HG02885 (cell line): Measurements from ENCODE around the gene HOXC10.

Experiments used
- ATAC-seq: cut with Tn5 transposase; IDR thresholded peaks from one replicate; pipeline ENCODE4 v1.9.1; 2021; ENCODE audit warnings: mild to moderate bottlenecking; ENCODE audit not compliant: unreplicated experiment, poor library complexity

Gene HOXC10

DNA sequence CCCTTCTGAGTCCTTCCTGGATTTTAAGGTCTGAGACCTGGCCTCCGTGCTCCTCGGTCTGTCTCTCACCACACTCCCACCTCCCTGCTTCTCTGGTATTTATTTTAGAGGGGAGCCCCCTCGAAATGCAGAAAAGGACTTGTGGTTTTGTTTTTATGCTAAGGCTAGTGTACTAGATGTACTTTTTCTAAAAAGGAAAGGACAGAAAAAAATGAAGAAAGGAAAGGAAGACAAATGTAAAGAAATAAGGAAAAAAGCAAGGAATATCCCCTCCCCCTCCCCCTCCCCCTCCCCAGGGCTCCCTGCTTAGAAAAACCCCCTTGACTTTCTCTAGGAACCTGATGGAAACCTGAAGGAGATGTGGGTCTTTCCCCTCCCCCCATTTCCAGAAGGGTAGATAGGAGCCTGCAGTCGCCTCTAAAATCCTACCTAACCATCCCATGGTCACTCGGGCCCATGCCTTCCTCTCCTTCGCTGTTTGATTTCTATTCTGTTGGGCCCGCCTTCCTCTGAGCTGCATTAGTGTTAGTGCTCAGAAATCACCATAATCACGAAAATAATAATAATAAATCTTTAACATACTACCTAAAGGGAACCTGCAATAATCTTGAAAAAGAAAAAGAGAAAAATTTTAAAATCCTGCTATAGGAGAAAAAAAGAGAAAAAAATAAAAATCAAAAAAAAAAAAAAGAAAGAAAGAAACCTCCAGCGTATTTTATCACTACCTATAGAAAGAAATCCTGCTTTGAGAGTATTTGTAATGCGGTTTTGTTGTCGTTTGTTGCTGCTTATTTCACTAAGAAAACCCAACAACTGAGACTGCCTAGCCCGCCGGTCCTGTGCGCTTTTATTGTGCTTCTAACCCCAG is 27.0 kb downstream of the HOXC10 start:
- ATAC-seq: no peak

DNA sequence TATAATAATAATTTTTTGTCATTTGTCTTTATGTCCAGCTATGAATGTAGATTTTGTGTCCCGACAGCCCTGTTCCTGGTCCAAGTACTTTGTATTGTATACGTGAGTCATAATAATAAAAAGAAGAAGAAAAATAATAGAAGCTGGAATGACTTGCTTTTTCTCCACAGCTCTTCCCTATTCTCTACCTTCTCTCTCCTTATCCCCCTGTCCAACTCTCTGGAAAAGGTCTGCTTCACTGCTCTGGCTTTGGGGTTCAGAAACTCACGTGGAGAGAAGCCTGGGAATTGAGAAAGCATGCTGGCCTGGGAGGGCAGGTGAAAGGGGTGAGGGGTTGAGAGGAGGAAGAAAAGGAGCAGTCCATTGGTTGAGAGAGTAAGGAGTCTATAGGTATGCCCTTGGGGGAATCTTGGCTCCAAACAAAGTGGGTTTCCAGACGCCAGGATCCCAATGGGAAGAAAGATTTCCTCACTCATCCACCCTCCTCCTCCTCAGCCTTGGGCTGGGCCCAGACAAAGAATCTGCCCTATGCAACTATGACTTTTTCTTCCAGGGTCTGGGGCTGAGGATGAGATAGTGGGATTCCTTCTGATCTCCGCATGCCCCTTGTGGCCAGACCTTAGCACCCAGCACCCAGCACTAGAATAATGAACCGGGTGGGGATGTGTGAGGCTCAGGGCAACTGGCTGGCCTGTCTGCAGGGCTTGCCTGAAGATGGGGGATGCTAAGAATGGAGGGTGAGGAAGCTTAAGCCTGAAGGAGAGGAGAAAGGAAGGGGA is 27.9 kb downstream of the HOXC10 start:
- no peak for ATAC-seq

DNA sequence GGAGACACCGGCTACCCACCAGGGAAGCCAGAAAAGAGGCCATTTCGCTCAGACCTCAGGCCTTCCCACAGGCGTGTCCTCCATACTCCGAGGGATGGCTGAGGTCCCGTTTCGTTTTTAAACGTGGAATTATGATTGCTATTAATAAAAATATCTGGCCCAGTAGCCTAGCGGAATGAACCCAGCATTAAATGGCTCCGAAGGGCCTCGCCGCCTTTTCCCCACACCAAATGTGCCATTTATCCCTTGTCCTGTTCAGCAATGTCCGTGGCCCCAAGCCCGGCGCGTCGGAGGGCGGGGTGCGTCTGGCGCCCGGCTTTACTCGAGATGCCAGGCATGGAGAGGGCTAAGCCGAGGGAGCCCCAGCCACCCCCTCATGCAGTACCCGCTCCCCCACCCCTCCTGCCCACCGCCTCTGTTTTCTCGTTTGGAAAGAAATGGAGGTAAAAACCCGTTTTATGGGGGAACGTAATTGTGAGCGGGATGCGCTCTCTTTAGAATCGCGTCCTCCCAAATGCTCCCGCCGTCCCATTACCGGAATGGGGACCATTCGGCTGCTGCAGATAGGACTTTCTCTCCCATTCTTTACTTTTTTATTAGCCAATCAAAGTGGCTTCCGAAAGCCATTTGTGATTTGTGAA is 29.6 kb downstream of the HOXC10 start:
- no peak for ATAC-seq

DNA sequence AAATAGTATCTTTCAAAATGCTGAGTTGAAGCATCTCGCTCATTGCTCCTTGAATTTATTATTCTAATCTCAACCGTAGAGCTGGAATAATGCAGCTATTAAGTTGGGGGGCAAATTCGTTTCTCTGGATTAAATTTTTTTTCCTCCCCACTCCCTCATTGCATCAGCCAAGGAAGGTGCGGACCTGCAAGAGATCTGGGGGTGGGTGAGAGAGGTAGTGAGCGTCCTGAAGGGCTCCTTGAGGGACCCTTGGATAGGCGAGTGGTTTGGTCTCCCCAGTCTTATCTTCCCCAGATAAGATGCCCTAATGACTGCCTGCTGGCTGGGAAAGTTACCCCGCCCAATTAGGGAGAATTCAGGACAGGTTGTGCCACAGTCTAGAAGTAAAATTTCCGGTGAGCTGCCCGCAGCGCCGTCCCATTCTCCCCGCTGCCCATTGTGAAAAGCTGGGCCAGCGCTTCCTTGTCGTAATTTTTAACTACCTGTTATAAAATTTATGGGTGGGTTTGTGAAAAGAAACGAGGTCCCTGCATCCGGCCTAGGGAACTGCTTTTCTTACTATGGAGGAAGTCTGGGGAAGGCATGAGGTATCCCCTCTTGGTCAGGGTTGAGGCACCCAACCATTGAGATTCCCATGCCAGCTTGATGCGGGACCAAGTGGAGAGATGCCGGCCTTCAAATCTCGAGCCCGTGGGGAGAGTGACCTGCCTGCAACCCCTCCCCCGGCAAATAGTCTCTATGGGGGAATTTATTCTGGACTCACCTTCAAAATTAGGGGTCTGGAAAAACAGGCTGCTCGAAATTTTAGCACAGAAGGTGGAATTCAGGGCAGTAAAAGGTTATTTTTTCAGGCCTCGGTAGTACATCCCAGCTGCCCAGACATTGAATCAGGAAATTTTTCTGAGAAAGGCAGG is 30.3 kb downstream of the HOXC10 start:
- ATAC-seq: no peak

DNA sequence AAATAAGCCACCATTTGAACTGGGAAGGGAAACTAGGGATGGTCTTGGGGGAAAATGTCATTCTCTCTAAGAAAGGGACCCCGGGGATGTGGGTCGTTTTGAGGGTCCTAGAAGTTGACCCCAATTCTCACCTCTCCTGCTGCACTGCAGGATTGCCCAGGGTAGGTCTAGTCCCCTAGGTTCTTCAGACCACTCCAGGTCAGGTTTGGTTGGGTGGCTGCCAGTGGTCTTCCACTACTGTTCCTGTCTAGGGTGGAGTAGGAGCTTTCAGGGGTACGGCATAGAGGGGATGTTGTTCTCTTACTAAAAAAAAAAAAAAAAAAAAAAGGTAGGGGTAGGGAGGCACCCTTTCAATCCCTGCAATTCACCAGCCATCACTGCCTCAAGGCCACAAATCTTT is 31.1 kb downstream of the HOXC10 start:
- no peak for ATAC-seq

DNA sequence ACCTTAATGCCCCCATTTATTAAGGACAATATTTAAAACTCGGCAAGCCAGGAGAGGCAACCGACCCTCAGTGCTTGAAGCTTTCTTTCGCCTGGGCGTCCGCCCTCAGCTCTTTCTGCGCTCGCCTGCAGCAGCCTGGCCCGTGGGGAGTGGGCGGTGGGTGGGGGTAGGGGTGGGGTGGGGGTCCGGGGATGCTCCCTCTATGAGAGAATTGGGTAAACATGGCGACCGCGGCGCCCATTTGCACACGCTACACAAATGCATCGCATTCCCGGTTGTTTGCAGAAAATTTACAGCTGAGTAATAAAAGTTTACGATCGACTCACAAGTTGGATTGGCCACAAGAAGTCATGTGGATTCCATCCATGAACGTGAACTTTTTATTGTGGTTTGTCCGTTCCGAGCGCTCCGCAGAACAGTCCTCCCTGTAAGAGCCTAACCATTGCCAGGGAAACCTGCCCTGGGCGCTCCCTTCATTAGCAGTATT is 31.6 kb downstream of the HOXC10 start:
- no peak for ATAC-seq

DNA sequence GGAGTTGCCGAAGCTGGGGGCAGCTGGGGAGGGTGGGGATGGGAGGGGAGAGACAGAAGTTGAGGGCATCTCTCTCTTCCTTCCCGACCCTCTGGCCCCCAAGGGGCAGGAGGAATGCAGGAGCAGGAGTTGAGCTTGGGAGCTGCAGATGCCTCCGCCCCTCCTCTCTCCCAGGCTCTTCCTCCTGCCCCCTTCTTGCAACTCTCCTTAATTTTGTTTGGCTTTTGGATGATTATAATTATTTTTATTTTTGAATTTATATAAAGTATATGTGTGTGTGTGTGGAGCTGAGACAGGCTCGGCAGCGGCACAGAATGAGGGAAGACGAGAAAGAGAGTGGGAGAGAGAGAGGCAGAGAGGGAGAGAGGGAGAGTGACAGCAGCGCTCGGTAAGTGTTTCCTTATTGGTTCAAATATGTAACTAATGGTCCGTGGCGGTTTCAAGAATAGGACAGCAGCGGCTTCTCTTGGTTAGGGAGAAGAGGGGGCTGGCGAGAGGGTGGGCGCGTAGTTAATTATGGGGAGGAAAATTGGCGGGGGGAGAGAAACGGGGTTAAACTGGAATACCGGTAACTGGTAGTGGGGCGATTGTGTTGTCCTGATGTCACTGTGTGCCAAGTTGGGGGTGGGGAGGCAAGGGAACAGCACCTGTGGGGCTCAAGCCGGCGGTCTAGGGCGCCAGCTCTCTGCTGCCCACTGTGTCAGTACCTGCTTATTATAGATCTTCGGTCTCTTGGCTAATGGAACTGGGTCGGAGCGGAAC is 32.3 kb downstream of the HOXC10 start:
- ATAC-seq: peak; percentile 24

DNA sequence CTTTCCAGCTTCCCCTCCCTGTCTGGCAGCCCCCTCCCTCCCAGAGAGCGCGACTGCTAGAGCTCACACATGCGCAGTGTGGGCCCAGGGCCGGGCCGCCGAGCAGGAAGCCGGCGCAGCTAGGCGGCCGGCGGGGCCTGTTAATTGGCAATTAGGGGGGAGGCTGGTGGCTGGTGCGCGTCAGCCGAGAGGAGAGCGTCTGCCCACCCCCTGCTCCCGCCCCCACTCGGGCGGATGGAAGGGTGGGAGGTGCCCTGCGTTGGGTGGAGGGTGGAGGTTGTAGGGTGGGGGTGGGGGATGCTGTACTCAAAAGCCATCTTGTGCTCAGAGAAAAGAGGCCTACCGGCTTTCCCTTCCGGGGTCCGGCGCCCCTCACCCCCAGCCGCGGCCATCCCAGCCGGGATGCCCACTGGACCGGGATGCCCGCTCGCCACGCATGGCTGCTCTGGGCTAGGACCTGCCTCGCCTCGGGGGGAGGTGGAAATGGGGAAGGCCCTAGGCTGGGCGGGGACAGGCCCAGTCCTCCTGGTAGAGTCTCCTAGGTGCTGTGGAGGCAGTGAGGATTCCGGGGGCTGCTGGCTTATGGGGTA is 33.0 kb downstream of the HOXC10 start:
- ATAC-seq: peak; percentile 80

DNA sequence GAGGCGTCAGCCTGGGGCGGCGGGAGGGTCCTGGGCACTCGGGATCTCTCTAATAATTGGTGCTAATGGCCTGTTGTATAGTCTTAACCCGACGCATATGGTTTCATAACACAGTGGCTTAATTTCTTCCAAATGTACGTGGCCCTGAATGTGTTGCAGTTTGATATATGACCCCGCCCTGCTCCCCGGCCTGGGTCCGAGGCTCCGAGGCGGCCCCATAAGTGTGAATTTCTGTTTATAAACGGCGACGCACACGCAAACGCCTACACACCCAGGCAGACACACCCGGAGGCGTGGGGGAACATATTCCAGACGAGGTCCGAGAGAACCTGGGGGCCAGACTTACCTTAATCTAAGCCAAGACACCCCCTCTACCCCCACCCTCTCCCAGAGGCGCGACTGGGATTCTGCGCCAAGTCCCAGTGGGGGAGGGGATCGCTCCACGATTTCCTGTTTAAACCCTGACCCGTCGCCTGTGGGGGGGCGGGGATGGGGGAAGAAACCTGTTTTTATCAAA is 33.6 kb downstream of the HOXC10 start:
- ATAC-seq: no peak

DNA sequence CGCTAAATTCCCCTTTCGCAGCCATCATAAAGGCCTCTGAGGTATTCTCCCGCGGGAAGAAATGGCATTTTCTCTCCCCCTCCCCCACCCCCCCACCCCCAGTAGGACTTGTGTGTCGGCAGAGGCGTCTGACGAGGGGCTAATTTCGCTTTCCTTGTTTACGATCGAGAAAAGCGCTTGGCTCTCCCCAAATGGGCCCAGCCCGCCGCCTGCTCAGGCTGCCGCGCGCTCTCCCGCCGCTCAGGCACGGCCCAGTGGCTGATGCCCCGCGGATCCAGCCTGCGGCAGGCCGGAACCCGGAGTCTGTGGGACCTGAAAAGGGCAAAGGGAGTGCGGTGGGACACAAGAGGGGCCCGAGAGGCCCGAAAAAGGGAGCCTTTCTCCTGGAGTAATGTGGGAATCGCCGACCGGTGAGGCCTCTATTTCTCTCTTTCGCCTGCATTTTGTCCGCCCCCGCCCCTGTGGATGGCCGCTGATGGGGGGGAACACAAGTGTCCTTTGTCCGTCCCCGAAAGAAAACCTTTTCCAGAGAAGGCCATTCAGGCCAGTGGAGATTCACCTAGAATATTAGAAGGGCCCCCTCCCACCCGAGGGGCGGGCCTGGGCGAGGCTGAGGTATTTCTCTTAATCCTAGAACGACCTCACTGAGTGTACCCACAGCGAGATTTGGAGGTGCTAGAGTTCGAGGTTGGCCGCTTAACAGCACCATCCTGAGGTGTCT is 34.3 kb downstream of the HOXC10 start:
- no peak for ATAC-seq

DNA sequence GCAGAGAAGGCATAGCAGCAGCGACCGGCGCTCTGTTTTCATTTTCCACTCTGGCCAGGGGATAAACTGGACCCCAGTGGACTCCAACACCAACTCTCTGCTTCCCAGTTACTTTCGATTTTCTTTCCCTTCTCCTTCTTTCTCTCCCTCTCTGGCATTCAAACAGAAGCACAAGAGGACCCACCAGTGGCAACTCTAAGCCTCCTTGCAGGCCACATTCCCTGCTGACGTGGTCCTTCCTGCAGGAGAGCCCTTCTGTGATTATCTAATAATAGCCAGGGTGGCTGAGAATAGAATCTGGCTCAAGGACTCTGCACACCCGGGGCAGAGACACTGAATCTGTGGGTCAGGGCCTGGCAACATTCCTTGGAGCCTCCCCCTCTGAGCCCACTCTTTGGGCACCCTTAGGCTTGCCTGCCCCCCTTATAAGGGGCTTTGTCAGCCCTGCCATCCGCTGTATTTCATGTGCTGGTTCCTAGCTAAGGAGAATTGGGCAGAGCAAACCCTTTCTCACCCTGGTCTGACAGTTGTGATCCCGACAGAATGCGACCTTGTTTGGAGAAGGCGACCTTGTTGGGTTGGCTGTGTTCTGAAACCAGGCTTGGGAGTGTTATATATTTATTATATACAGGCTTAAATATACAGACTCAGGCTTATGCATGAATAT is 35.1 kb downstream of the HOXC10 start:
- ATAC-seq: no peak

DNA sequence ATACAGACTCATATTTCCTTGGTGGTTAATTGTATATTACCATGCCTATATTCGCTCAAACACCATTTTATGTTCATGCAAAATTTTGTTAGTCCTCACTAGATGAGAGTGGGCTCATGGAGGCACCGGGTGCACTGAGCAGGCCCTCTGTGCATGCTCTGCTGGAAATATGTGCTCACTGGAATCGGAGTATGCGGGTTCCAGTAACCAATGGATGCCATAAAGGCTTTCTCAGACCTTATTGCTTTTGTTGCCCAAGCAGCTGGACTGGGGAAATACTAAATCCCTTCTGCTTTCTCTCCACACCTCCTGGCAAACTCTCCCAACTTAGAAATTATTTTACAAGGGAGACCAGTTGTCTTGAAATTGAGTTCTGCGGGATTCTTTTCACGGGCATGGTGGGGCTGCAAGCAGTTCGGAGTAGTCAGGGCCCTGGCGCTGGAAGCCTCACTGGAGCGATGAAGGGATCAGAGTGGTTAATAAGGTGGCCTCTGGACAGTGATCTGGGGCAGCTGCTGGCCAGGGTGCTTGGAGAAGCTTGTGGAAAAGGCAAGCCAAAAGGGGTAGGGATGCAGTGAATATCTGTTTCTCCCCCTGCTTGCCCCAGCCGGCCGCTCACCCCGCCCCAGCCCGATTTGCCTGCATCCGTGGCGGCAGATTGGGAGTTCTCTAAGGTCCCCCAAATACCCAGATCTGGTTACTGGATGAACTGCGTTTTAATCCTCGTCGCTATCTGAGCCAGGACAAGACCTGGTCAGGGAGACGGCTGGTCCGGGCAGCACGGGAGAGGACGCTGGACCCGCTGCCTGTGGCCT is 35.9 kb downstream of the HOXC10 start:
- no peak for ATAC-seq

DNA sequence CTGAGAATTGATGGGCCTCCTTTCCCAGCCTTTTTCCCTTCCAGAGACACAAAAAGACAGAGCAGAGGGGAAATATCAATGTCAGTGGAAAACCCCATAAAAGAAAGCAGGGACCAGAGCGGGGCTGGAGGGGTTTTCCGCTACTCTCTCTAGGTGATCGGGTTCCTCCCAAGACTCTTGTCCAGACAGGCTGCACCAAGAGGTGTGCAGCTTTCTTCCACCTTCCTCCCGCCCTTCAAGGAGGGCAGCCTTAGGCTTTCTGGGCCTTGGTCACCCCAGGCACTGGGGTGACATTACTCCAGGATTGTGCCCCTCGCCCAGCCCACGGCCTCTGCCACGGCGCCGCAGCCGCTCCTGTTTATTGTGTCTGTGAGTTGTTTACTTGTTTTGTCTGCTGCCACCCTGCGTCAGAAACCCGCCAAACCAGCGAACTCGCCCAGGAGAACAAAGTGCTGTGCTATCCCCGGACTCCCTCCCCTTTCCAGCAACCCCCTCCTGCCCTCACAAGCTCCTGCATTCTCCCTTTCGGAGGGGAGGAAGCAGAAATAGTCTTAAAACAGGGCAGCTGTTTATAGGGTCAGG is 36.6 kb downstream of the HOXC10 start:
- no peak for ATAC-seq

DNA sequence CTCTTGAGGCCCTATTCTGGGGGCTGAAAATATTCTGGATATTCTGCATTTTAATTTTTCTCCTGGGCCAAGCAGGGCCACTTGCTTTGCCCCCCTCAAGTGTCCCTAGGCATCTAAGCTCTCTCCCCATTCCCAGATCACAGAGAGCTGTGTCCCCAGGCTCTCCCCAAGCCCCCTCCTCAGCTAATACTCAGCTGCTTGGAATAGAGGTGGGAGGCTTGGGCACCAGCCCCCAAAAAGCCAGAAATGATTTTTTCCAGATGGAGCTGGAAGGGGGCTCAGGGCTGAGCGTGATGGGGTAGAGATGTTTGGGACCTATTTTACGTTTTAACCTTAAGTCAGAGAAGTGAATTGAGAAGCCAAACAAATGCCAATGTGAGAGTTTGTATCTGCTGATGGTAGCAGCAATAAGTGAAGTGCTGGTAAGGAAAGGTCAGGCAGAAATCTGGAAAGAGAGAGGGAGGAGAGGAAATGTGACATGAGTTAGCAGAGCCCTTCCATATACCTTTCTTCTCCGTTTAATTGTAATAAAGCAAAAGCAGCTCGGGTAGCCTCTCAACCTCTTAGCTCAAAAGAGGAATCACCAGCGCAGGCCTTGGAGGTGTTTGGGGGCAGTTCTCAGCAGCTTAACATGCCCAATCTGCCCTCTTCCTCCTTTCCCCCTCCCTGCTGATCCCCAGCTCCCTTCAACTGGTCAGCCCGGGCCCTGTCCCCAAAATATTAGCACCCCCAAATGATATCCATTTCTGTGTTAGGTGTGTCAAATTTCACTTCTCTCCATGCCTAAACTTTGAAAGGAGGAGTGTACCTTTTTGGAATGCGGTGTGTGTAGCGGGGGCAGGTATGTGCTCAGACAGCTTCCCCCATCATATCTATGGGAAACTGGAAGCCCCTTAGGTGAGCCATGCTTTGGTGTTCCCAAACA is 38.3 kb downstream of the HOXC10 start:
- no peak for ATAC-seq

DNA sequence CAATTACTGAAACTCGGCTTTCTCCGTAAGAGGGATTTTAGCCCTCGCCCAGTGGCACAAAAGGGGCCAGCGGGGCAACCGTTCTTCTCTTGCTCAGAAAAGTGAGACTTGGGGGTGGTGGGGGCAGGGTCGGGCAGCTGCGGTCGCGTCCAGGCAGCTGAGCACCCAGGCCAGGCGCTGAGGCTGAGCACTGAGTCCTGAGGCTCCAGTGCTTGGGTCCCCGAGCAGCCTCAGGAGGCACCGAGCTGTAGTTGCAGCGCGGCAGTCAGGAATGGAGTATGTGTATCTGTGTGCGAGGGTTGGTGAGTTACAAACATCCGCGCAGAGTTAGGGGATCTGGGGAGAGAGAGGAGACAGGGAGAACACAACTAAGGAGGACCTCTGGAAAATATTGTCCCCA is 39.2 kb downstream of the HOXC10 start:
- ATAC-seq: no peak
